Cardiac septum (tissue), 1 donor: Measurements from ENCODE around the gene IFI35. TPM values are rescaled to one million over a fixed set of nuclear protein-coding genes. Genes with fewer than 3 reads are reported as not detected.
"Not testable (repeated sequence)": the region's sequence is repeated elsewhere in the genome, so short reads cannot be mapped to it uniquely, and the experiment has no call there.

Source experiments
- DNase-seq: peaks from one replicate; pipeline ENCODE4 v3.0.0-alpha.2; 2020; ENCODE audit warnings: low spot score
- intact Hi-C: fragments of 100-400 bp; cut with DNase I; formaldehyde crosslinking; loops from one replicate; pipeline ENCODE4 v1.14.0; 2022
- total RNA-seq: library from RNA; stranded (reverse); fragmentation: NEBNext Ultra II Directional; extraction: Animal tissue kit (Norgen Biotek cat#: 25700); gene quantifications from one replicate; pipeline ENCODE4 v1.2.1, GENCODE V29; 2021
- donor health status: DM: no; HTN: no; CAD: no.

Gene IFI35
- total RNA-seq, 1 donor from 2014 or later: 13.7 TPM

DNA sequence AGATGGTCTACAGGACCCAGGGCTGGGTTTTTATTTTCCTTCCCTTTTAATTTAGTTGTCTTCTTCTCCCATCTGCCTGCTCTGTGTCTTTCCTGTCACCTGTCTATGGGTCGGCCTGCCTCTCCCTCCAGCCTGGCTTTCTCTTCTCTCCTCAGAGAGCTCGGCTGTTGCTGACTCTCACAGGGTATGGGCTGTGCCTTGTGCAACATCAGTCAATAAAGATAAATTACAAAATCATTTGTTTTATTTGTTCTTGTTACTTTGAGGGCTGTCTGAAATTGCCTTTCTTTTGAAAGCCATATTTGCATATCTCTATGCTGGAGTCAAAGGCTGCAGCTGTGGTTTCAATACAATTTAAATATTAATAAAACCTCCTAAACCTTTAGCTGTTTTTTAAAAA, 34.1 kb downstream of the IFI35 start:
- intact Hi-C loops: no loop called here
- DNase-seq: peak; percentile 33

DNA sequence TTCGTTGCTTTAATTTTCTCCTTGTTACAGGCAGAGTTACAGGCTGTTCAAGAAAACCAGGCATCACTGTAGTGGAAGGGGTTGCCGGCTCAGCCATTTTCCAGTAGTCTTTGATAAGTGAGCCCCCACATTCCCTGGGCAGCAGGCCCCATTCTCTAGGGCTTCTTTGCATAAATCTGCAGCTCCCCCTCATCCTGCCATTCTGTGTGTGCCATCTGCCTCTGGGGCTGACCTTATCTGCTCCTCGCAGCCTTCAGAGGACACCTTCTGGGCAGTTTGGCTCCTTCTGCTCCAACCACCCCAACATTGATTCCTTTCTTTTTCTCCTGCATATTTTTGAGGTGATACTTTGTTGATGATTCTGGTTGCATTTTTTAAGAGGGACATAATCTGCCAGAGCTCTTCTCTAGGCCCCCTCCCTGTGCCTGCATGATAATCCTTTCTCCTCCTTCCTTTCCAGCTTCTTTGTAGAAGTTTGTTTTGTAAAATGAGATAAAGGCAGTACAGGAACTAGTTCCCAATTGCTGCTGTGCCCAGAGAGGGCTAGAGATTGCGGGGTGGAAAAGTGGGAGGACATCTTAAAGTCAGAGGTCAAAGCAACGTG, 35.5 kb downstream of the IFI35 start:
- intact Hi-C loops: no loop called here
- peak; percentile 17 for DNase-seq

DNA sequence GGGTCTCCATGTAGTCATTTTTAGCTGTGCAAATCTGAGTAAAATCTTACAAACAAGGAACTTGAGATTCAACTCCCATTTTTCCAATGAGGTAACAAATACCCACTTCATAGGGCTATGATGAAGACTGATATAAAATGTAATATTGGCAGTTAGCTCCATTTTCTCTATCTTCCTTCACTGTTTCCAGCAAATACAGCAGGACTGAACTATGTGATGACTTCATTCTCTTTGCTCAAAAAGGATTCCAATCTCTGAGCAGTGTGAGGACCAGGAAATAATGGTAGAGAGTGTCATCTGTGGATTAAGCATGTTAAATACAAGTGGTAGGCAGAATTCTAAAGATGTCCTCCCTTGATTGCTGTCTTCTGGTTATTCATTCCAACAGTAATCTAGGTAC, 36.7 kb downstream of the IFI35 start:
- intact Hi-C loops: no loop called here
- DNase-seq: no peak

DNA sequence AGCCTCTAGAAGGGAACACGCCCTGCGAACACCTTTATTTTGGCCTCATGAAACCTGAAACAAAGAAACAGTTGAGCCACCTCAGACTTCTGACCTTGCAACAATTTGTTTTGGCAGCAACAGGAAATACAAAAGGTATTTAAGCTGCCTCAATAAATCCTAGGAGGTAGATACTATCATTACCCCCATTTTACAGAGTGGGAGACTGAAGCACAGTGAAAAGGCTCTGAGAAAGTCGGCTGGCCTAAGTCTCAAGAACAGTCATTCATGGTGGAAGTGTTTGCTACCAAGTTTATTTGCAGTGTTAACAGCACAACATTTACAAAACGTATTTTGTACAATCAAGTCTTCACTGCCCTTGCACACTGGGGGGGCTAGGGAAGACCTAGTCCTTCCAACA, 37.4 kb downstream of the IFI35 start:
- DNase-seq: peak; percentile 24
- intact Hi-C loops: no loop called here

DNA sequence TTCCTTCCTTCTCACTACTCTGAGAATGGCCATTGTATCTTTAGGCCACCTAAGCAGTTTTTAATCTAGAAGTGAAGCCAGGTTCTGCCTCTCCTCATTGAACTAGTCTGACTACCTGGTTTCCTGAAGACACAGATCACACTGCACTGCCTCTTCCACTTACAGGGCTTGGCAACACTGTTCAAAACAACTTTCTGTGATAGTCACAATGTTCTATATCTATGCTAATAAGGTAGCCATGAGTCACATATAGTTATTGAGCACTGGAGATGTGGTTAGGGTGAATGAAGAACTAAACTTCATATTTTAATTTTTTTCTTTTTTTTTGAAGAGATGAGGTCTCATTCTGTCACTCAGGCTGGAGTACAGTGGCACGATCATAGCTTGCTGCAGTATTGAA, 45.4 kb downstream of the IFI35 start:
- intact Hi-C loops: no loop called here
- no peak for DNase-seq

DNA sequence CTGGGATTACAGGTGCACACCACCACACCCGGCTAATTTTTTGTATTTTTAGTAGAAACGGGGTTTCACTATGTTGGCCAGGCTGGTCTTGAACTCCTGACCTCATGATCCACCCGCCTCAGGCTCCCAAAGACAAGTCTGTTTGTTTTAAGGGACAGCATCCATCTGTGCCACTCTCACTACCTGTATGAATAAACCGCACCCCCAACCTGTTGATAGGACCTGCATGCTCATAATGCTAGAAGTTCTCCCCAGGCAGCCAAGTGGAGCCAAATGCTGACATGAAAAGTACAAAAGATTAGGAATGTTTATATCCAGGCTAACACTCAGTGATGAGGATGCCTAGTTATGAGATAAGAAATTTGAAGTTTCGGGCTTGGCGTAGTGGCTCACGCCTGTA, 46.4 kb downstream of the IFI35 start:
- DNase-seq, intact Hi-C loops: not testable (repeated sequence)

DNA sequence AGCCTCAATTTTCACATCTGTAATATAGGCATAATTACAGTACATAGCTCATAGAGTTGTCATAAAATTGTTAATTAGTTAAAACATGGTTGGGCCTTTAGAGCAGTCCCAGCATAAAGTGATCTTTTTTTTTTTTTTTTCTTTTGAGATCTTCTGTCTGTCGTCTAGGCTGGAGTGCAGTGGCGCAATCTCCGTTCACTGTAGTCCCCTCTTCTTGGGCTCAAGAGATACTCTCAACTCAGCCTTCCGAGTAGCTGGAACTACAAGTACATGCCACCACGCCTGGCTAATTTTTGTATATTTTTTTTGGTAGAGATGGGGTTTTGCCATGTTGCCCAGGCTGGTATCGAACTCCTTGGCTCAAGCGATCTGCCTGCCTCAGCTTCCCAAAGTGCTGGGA, 49.5 kb downstream of the IFI35 start:
- intact Hi-C loops: no loop called here
- DNase-seq: no peak

DNA sequence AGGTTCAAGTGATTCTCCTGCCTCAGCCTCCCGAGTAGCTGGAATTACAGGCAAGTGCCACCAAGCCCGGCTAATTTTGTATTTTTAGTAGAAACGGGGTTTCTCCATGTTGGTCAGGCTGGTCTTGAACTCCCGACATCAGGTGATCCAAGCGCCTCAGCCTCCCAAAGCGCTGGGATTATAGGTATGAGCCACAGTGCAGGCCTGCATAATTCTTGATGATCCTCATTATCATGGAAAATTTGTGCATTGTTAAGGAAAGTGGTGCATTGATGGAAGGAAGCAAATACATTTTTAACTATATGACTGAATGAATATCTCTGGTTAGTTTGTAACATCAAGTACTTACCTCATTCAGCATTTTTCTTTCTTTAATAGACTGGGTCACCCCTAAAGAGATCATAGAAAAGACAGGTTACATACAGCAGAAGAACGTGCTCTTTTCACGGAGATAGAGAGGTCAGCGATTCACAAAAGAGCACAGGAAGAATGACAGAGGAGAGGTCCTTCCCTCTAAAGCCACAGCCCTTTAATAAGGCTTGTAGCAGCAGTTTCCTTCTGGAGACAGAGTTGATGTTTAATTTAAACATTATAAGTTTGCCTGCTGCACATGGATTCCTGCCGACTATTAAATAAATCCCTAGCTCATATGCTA, 56.5 kb downstream of the IFI35 start:
- DNase-seq: no peak
- intact Hi-C loops: no loop called here

Other genes with a start within 250 kb of the IFI35 start
- 45.8 TPM for gene RAMP2, start 245.6 kb upstream of the IFI35 start, total RNA-seq
- 32.3 TPM for gene VPS25, start 233.3 kb upstream of the IFI35 start, total RNA-seq
- not detected for gene WNK4, start 226.2 kb upstream of the IFI35 start, total RNA-seq
- 61.4 TPM for gene COA3, start 208.1 kb upstream of the IFI35 start, total RNA-seq
- gene CNTD1, start 207.9 kb upstream of the IFI35 start, total RNA-seq: not detected
- 84.3 TPM for gene BECN1, start 182.5 kb upstream of the IFI35 start, total RNA-seq
- gene PSME3, start 173.4 kb upstream of the IFI35 start, total RNA-seq: 66.9 TPM
- gene AOC2, start 162.2 kb upstream of the IFI35 start, total RNA-seq: 0.89 TPM
- 12.9 TPM for gene AOC3, start 155.6 kb upstream of the IFI35 start, total RNA-seq
- gene G6PC1, start 106.0 kb upstream of the IFI35 start, total RNA-seq: not detected
- gene AARSD1, start 42.3 kb upstream of the IFI35 start, total RNA-seq: 27.0 TPM
- gene PTGES3L, start 26.7 kb upstream of the IFI35 start, total RNA-seq: 51.2 TPM
- gene RUNDC1, start 26.2 kb upstream of the IFI35 start, total RNA-seq: 14.8 TPM
- 536 TPM for gene RPL27, start 8.4 kb upstream of the IFI35 start, total RNA-seq
- 81.3 TPM for gene VAT1, start 15.6 kb downstream of the IFI35 start, total RNA-seq
- gene RND2, start 18.4 kb downstream of the IFI35 start, total RNA-seq: 0.89 TPM
- gene BRCA1, start 118.6 kb downstream of the IFI35 start, total RNA-seq: 6.1 TPM
- 97.6 TPM for gene NBR1, start 164.4 kb downstream of the IFI35 start, total RNA-seq
- 4.0 TPM for gene TMEM106A, start 205.1 kb downstream of the IFI35 start, total RNA-seq
- not detected for gene CCDC200, start 221.8 kb downstream of the IFI35 start, total RNA-seq
- 6,310 TPM for gene RNU2-1, start 227.2 kb downstream of the IFI35 start, total RNA-seq